SIG-M5 (cell line): ENCODE data around the gene SLC11A2.

Source experiments
- DNase-seq: peaks from one replicate; lab custom pipeline; 2025; lab: John Stamatoyannopoulos, UW

Gene SLC11A2

DNA sequence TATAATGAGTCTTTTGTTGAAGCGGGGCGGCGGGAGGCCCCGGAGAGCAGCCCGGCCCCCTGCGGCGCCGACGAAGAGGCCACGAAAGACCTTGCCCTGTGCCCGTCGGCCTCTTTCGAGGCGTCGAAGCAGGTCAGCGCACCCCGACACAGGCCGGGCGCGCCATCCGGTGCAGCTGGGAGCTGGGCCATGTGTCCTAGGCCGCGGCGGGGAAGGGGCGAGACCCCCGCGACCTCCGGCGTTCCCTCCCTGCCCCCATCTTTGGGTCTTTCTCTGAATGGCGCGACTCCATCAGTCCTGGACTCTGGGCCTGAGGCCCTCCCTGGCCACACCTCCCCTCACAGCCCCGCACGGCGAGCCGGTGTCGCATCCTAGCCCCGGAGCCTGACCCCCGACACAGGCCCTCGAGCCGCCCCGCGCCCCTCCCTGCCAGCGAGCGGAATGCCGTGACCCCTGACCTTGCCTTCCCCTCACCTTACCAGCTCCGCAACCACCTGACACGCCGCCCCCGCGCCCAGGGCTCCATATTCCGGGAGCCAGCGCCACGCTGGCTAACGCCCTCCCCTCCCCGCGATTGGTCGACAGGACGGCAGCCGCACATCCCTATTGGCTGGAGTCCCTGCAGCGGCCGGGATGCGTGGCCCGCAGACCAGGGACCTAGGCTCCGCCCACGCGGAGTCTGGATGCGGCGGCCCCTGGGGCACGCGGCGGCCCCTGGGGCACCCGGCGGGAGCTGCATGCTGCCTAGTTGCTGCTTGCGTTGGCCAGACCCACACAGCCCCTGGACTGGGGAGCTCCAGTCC lies at the start of gene SLC11A2:
Gene SLC11A2 (minus strand): TSS at position 549 of the 803 bp plus-strand sequence. CDS start 15,656 bp downstream, outside the sequence.
- peak; percentile 9 for DNase-seq

DNA sequence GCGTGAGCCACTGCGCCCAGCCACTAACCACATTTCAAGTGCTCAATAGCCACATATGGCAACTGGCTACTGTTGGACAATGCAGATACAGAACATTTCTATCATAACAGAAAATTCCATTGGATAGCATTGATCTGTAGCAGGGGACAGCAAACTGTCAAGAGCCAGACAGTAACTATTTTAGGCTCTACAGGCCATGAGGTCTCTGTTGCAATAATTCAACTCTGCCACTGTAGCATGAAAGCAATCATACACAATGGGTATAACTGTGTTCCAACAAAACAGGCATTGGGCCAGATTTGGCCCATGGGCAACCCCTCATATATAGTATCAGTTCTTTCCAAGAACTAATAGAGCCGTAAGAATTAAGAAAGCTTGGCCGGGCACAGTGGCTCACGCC lies 49.2 kb upstream of the SLC11A2 start:
- DNase-seq: no peak

DNA sequence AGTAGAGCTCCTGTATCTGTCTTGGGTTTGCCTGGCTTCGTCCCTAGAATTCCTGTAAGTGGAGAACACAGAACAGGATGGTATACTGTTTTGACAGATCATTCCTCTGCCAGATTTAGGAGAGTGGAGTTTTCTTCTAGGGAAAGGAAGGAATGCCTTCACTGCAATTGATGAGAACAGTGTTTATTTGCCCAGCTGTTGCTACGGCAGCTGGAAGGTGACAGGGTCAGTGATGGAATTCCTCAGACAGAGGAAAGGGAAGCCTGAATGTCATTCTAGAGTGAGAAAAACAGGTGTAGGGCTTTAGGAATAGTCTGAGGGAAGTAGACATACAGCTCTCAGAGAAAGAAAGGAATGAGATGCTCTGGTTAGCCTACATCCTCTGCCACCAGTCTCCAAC lies 45.5 kb upstream of the SLC11A2 start:
- DNase-seq: no peak

DNA sequence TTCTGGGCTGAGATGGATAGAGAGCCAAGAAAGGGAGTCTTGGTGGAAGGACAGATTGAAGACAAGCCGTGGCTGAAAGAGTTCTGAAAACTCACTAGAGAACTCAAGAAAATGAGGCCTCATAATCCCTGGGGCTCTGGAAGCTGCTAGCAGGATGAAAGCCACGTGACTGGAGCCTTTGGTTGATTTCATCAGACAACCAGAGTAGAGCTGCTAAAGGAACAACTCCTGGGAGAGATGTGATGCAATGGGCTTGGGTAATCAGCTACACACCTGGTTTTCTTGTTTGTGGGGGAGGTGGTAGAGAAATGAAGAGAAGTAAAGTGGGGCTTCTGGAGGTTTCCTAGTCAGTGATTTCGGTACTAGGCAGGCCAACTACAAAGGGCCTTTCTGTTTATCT lies 43.8 kb upstream of the SLC11A2 start:
- no peak for DNase-seq

GRCh38 chr12:51067771-51068170 lies 41.6 kb upstream of the SLC11A2 start:
- no peak for DNase-seq

DNA sequence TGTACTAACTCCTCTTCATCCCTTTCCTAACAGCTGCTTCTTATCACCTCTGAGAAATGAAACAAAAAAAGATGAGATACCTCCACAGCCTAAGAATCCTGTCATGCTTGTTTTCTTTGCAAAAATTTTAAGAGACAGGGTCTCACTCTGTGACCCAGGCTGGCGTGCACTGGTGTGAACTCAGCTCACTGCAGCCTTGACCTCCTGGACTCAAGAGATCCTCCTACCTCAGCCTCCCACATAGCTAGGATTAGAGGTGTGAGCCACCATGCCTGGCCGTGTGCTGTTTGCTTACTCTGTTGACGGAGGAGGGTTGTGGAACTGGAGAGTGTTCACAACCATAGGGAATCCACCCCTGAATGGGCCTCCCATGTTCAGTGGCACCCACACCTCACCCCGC lies 41.0 kb upstream of the SLC11A2 start:
- DNase-seq: no peak

DNA sequence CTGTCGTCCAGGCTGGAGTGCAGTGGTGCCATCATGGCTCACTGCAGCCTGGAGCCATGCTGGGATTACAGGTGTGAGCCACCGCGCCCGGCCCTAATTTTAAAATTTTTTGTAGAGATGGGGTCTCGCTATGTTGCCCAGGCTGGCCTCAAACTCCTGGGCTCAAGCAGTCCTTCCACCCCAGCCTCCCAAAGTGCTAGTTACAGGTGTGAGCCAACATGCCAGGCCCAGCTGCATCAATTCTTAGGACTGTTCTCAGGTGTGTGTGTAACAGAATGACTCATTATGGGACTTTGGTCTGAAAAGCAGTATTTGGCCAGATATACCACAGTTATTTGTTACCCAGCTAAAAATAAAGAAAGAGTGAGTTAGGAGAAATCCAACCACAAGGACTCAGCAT lies 39.3 kb upstream of the SLC11A2 start:
- no peak for DNase-seq

DNA sequence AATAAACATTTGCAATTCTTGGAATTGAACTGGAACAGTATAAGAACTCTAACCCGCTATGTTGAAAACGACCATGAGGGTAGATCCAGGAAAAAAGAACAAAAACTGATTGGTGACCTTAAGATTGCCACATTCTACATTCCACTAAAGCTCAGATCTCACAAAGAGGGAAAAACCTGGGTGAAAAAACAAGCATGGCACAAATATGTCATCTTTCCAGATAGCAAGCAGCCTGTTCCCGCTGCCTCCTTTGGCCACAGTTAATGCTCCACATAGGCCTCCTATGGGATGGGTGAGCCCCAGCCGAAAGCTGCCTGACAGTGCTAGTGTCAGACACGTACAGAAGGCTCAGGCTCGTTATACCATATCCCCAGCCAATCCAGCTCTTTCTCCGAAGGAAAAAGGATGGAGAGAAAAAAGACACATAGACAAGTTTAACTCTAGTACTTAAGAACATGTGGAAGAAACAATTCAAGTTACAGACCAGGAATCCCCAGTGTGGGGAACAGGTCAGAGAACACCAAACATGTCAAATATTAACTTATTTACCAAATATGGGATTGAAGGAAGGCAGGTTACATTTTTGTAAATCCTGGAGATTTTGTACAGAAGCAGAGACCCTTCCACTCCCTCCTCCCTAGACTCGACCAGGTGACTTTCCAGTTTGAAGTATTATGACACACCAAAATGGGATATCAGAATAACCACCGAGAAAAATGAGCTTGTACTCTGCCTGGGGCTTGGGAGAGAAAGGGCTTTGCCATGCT lies 36.6 kb upstream of the SLC11A2 start:
- no peak for DNase-seq

DNA sequence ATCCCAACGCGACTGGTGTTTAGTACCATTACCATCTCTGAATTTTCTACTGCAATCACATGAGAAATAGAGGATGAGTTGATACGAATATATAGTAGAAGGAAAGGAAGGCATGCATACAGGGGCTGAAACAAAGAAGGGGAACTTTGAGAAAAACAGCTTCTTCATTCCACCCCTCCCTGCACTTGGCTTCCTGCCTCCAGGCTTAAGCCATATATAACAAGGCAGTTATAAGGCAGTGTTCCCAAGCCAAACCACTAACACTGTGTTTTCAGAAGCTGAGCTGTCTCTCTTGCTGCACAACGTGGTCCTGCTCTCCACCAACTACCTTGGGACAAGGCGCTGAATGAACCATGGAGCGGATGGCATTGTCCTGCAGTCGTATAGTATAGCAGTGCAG lies 32.9 kb upstream of the SLC11A2 start:
- no peak for DNase-seq

DNA sequence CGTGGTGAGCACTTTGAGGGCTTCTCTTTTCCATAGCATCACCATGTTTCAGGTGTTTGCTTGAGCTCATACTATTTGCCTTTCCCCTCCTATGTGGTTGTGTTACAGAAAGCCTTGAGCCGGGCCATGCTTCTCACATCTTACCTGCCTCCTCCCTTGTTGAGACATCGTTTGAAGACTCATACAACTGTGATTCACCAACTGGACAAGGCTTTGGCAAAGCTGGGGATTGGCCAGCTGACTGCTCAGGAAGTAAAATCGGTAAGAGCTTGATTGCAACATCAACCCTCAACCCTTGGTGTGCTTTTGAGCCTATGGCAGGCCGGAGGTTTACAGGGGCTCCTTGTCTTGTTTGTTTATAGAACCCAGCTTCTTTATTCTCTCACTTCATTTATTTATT lies 30.1 kb upstream of the SLC11A2 start:
- no peak for DNase-seq

GRCh38 chr12:51055060-51055459 lies 28.9 kb upstream of the SLC11A2 start:
- DNase-seq: no peak

- DNase-seq: no peak
These were observed 25.6 kb upstream of the SLC11A2 start for GRCh38 chr12:51051787-51052186.

- DNase-seq: no peak
These were observed 23.3 kb upstream of the SLC11A2 start for GRCh38 chr12:51049525-51049924.

DNA sequence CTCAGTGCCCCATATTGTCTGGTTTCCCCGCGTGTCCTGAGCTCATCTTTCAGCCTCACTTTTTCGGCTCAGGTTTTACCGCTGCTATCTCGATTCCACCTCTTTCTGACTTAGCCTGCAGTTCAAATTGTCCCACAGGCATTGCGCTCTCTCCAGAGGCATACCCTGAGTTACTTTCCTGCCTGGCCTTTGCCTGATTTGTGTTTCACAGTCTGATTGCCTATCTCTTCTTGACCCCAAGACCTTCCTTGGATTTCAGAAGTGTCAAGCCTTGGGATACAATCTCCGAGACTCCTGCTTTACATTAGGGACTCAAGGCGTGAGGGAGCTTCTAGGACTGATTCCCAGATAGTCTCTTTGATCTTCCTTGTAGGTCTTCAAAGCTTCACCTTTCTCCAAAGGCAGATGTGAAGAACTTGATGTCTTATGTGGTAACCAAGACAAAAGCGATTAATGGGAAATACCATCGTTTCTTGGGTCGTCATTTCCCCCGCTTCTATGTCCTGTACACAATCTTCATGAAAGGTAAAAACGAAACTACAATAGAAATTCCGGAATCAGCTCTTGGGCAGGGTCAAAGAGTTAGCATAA lies 22.6 kb upstream of the SLC11A2 start:
- DNase-seq: no peak

- DNase-seq: peak; percentile 99
These were observed 21.7 kb upstream of the SLC11A2 start, which contains the start of gene LETMD1 for GRCh38 chr12:51047655-51048540. Gene LETMD1 (plus strand): TSS chr12:51048327. CDS start chr12:51048357, 30 bp downstream.

DNA sequence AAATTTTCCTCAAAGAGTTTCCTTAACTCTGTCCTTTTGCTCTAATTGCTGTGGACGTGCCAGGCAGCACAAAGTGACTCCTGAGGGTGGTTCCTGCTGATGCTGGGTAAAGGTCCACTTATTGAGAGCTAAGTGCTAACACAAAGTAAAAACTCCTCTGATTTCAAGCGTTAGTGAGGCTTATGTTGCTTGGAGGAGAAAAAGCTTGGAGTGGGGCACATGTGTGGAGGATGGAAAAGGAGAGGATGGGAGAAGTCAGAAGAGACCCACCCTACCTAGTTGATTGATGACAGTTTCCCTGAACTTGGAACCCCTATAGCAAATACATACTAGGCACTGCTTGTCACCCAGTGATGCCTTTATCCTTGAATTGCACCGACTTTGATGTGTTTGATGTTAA lies 10.1 kb upstream of the SLC11A2 start:
- no peak for DNase-seq

- DNase-seq: no peak
These were observed 7.4 kb upstream of the SLC11A2 start for GRCh38 chr12:51033457-51034089.

DNA sequence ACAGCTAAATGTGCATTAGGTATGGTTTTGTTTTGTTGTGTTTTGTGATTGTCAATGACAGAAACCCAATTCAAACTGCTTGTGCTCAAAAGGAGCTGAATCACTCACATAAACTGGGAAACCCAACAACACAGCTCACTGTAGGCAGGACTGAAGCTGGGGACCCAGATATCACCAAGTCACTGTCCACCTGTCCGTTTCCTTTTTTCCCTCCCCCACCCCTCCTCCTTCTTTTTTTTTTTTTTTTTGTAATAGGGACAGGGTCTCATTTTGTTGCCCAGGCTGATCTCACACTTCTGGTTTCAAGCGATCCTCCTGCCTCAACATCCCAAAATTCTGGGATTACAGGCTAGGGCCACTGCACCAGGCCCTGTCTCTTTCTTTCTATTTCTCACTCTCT lies 6.9 kb upstream of the SLC11A2 start:
- DNase-seq: no peak

DNA sequence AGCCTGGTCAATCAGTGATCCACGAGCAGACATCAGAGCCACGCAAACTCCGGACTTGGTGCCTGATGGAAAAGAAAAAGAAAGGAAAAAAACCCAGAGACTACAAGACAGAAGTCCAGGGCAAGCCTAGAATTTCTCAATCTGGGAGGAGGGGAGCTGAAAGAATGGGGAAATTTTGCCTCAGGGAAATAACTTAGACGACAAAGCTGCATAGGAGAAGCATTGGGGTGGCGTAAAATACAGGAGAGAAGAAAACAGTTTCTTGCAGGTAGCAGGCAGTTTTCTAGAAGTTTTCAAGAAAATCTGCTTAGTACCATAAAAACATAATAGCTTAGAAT lies 2.6 kb upstream of the SLC11A2 start:
- no peak for DNase-seq

- peak; percentile 45 for DNase-seq
These were observed 2.1 kb upstream of the SLC11A2 start for GRCh38 chr12:51028126-51028812.

- DNase-seq: no peak
These were observed 1.2 kb upstream of the SLC11A2 start for GRCh38 chr12:51027342-51027835.
